SK-N-SH treated with all-trans-retinoic acid at 6 μM for 48 hours (cell line): ENCODE data around the gene RBKS.

Source experiments
- ARNTL ChIP-seq: fragments of 450-650 bp; formaldehyde crosslinking; IDR thresholded peaks from 2 replicates; pipeline ENCODE4 v1.5.0; 2020; ENCODE audit warnings: low read depth, mild to moderate bottlenecking, moderate library complexity, borderline replicate concordance
- BACH2 ChIP-seq: fragments of 250-450 bp; sonication (Bioruptor Pico); IDR thresholded peaks from 2 replicates; pipeline ENCODE4 v1.9.0; 2021; ENCODE audit warnings: mild to moderate bottlenecking, borderline replicate concordance
- GLIS3 ChIP-seq: fragments of 250-450 bp; sonication (Bioruptor Pico); IDR thresholded peaks from 2 replicates; pipeline ENCODE4 v1.5.0; 2020; ENCODE audit warnings: mild to moderate bottlenecking, moderate library complexity
- ISL1 ChIP-seq: fragments of 250-450 bp; sonication (Bioruptor Pico); IDR thresholded peaks from 2 replicates; pipeline ENCODE4 v2.1.2; 2022; ENCODE audit warnings: mild to moderate bottlenecking, moderate library complexity
- PPARA ChIP-seq: fragments of 250-450 bp; sonication (Bioruptor Pico); IDR thresholded peaks from 2 replicates; pipeline ENCODE4 v1.5.0; 2020; ENCODE audit warnings: mild to moderate bottlenecking, borderline replicate concordance
- RARB ChIP-seq: fragments of 250-450 bp; sonication (Bioruptor Pico); IDR thresholded peaks from 2 replicates; pipeline ENCODE4 v1.8.0; 2021; ENCODE audit warnings: mild to moderate bottlenecking, moderate library complexity
- SNAI2 ChIP-seq: fragments of 250-450 bp; sonication (Bioruptor Pico); IDR thresholded peaks from 2 replicates; pipeline ENCODE4 v1.5.0; 2020; ENCODE audit warnings: mild to moderate bottlenecking, moderate library complexity
- ZC3H10 ChIP-seq: fragments of 250-450 bp; sonication (Bioruptor Pico); IDR thresholded peaks from 2 replicates; pipeline ENCODE4 v1.5.1; 2021; ENCODE audit warnings: mild to moderate bottlenecking, moderate library complexity
- ZNF8 ChIP-seq: fragments of 450-650 bp; formaldehyde crosslinking; IDR thresholded peaks from 2 replicates; pipeline ENCODE4 v1.5.0; 2020; ENCODE audit warnings: mild to moderate bottlenecking, moderate library complexity
- TF ChIP-seq, protein P1 (sequence below): fragments of 250-450 bp; sonication (Bioruptor Pico); IDR thresholded peaks from 2 replicates; pipeline ENCODE4 v1.5.1; 2021; ENCODE audit warnings: mild to moderate bottlenecking, moderate library complexity
- TF ChIP-seq, protein P2 (sequence below): fragments of 250-450 bp; sonication (Bioruptor Pico); IDR thresholded peaks from 2 replicates; pipeline ENCODE4 v1.5.1; 2020; ENCODE audit warnings: low read depth, mild to moderate bottlenecking, moderate library complexity

DNA sequence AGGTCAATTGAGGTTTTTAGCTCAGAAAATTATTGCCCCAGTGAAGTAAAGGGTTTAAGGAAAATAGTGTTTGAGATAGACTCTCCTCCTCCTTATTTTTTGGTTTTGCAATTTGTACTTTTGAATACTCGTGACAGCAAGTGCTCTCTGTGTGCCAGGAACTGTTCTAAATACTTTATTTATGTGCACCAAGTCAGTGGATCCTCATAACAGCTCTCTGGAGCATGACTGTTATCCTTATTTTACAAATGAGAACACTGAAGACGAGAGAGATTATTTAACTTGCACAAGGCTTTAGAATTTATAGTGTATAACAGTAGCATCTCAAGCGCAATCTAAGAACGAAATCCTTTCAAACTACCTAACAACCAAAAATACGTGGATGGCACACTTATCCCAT is 25.0 kb upstream of the RBKS start:
- TF ChIP-seq ISL1 (CRISPR knock-in tag) (no peak), PPARA (CRISPR knock-in tag) (no peak), ZC3H10 (no peak), RARB (no peak), SNAI2 (no peak), GLIS3 (CRISPR knock-in tag) (no peak), ZNF8 (CRISPR knock-in tag) (no peak), BACH2 (CRISPR knock-in tag) (no peak), ARNTL (CRISPR knock-in tag) (no peak)
- TF ChIP-seq, protein P1, sequence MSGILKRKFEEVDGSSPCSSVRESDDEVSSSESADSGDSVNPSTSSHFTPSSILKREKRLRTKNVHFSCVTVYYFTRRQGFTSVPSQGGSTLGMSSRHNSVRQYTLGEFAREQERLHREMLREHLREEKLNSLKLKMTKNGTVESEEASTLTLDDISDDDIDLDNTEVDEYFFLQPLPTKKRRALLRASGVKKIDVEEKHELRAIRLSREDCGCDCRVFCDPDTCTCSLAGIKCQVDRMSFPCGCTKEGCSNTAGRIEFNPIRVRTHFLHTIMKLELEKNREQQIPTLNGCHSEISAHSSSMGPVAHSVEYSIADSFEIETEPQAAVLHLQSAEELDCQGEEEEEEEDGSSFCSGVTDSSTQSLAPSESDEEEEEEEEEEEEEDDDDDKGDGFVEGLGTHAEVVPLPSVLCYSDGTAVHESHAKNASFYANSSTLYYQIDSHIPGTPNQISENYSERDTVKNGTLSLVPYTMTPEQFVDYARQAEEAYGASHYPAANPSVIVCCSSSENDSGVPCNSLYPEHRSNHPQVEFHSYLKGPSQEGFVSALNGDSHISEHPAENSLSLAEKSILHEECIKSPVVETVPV (CRISPR knock-in tag) = no peak
- TF ChIP-seq, protein P2, sequence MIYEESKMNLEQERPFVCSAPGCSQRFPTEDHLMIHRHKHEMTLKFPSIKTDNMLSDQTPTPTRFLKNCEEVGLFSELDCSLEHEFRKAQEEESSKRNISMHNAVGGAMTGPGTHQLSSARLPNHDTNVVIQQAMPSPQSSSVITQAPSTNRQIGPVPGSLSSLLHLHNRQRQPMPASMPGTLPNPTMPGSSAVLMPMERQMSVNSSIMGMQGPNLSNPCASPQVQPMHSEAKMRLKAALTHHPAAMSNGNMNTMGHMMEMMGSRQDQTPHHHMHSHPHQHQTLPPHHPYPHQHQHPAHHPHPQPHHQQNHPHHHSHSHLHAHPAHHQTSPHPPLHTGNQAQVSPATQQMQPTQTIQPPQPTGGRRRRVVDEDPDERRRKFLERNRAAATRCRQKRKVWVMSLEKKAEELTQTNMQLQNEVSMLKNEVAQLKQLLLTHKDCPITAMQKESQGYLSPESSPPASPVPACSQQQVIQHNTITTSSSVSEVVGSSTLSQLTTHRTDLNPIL (CRISPR knock-in tag) = no peak
